DMS 273 treated with DMSO at 0.1 percent for 48 hours (cell line): ENCODE measurements around the gene SPRR2E.
"Not testable (repeated sequence)": the region's sequence is repeated elsewhere in the genome, so short reads cannot be mapped to it uniquely, and the experiment has no call there.

Experiments used
- DNase-seq: peaks from one replicate; lab custom pipeline; 2025; lab: John Stamatoyannopoulos, UW

SPRR2E gene

GRCh38 chr1:153094426-153094825, at the start of gene SPRR2E:
Gene SPRR2E, minus strand, starts transcription at chr1:153094526. Its CDS starts 775 bp downstream, at chr1:153093751.
- DNase-seq: no peak

- DNase-seq: no peak
Observed at GRCh38 chr1:153141377-153141776, 47.1 kb upstream of the SPRR2E start.

- DNase-seq: no peak
Observed at GRCh38 chr1:153140484-153140883, 46.2 kb upstream of the SPRR2E start.

GRCh38 chr1:153133743-153134142, 39.4 kb upstream of the SPRR2E start:
- no peak for DNase-seq

- no peak for DNase-seq
Observed at GRCh38 chr1:153133267-153133666, 38.9 kb upstream of the SPRR2E start.

GRCh38 chr1:153128688-153129087, 34.4 kb upstream of the SPRR2E start:
- not testable (repeated sequence) for DNase-seq

- DNase-seq: no peak
Observed at GRCh38 chr1:153127296-153127695, 33.0 kb upstream of the SPRR2E start.

- no peak for DNase-seq
Observed at GRCh38 chr1:153125536-153125935, 31.2 kb upstream of the SPRR2E start.

GRCh38 chr1:153123793-153124192, 29.5 kb upstream of the SPRR2E start:
- not testable (repeated sequence) for DNase-seq

GRCh38 chr1:153122831-153123421, 28.6 kb upstream of the SPRR2E start:
- DNase-seq: no peak

GRCh38 chr1:153120945-153121344, 26.6 kb upstream of the SPRR2E start:
- DNase-seq: no peak

GRCh38 chr1:153119491-153119971, 25.2 kb upstream of the SPRR2E start:
- DNase-seq: no peak

- DNase-seq: not testable (repeated sequence)
Observed at GRCh38 chr1:153115264-153115663, 20.9 kb upstream of the SPRR2E start.

GRCh38 chr1:153113416-153113815, 19.1 kb upstream of the SPRR2E start, which contains the start of gene SPRR2F:
Gene SPRR2F, minus strand, starts transcription at chr1:153113516. Its CDS starts 783 bp downstream, at chr1:153112733.
- no peak for DNase-seq

- not testable (repeated sequence) for DNase-seq
Observed at GRCh38 chr1:153112454-153112853, 18.1 kb upstream of the SPRR2E start.

- no peak for DNase-seq
Observed at GRCh38 chr1:153100245-153100644, 5.9 kb upstream of the SPRR2E start.

- no peak for DNase-seq
Observed at GRCh38 chr1:153099461-153100045, 5.2 kb upstream of the SPRR2E start.

- no peak for DNase-seq
Observed at GRCh38 chr1:153095764-153096163, 1.4 kb upstream of the SPRR2E start.

GRCh38 chr1:153087652-153088051, 6.7 kb downstream of the SPRR2E start:
- no peak for DNase-seq

GRCh38 chr1:153081736-153082135, 12.6 kb downstream of the SPRR2E start:
- DNase-seq: no peak

- no peak for DNase-seq
Observed at GRCh38 chr1:153072806-153073726, 21.3 kb downstream of the SPRR2E start.

GRCh38 chr1:153071511-153071910, 22.8 kb downstream of the SPRR2E start, which contains the start of gene SPRR2B:
Gene SPRR2B, minus strand, starts transcription at chr1:153071611. Its CDS starts 772 bp downstream, at chr1:153070839.
- no peak for DNase-seq
